K562 (cell line): ENCODE measurements around the gene CHCHD1. TPM values are rescaled to one million over a fixed set of nuclear protein-coding genes. Genes with fewer than 3 reads are reported as not detected.
A peak's percentile ranks its signal among the peaks of the same experiment; 100 is the strongest.

Source experiments
- BRD9 ChIP-seq: fragments of 450-650 bp; IDR thresholded peaks from 2 replicates; pipeline ENCODE4 v1.6.1; 2018; ENCODE audit warnings: low read depth; ENCODE audit not compliant: partially characterized antibody
- DPF2 ChIP-seq: fragments of 450-650 bp; IDR thresholded peaks from 2 replicates; pipeline ENCODE4 v1.6.1; 2016
- EZH2 ChIP-seq: IDR thresholded peaks from 2 replicates; pipeline ENCODE4 v1.6.1; 2012; ENCODE audit warnings: low read depth, mild to moderate bottlenecking, inconsistent platforms, low read length, borderline replicate concordance
- FOSL1 ChIP-seq: fragments of 200-800 bp; sonication (Bioruptor generic); conservative IDR thresholded peaks from 2 replicates; pipeline ENCODE4 v1.6.1; 2016; ENCODE audit warnings: missing genetic modification characterization, missing compliant biosample characterization
- GTF2A2 ChIP-seq: IDR thresholded peaks from 2 replicates; pipeline ENCODE4 v1.6.1; 2016; ENCODE audit warnings: mild to moderate bottlenecking, missing genetic modification characterization, missing compliant biosample characterization
- GTF2F1 ChIP-seq: IDR thresholded peaks from 2 replicates; pipeline ENCODE4 v1.6.1; 2011; ENCODE audit warnings: low read depth, low read length, improper control_type of control experiment
- HDGF ChIP-seq: fragments of 450-650 bp; IDR thresholded peaks from 2 replicates; pipeline ENCODE4 v1.6.1; 2016
- ILK ChIP-seq: fragments of 450-650 bp; IDR thresholded peaks from 2 replicates; pipeline ENCODE4 v1.6.1; 2016; ENCODE audit warnings: missing genetic modification characterization, low read depth, mild to moderate bottlenecking, missing compliant biosample characterization, moderate library complexity, borderline replicate concordance
- JUNB ChIP-seq: fragments of 450-650 bp; formaldehyde crosslinking; conservative IDR thresholded peaks from 2 replicates; pipeline ENCODE4 v1.4.0; 2020; ENCODE audit warnings: mild to moderate bottlenecking
- MYC ChIP-seq, 2 experiments: fragments of 250-450 bp in 1 of 2; sonication (Bioruptor Pico) in 1 of 2; IDR thresholded peaks; 2 replicates each; pipeline versions ENCODE4 v1.5.1 to v1.6.1; 2012 to 2021; ENCODE audit warnings: low read depth in 2 of 2, borderline replicate concordance in 1 of 2, improper control_type of control experiment in 1 of 2, low read length in 1 of 2, mild to moderate bottlenecking in 1 of 2, moderate library complexity in 1 of 2
- NCOA2 ChIP-seq, 2 experiments: fragments of 450-650 bp; IDR thresholded peaks; 2 replicates each; pipeline ENCODE4 v1.6.1; 2018; ENCODE audit warnings: mild to moderate bottlenecking in 2 of 2, moderate library complexity in 1 of 2; ENCODE audit not compliant: partially characterized antibody in 2 of 2
- NFE2 ChIP-seq: IDR thresholded peaks from 2 replicates; pipeline ENCODE4 v1.6.1; 2014; ENCODE audit warnings: antibody characterized with exemption, low read depth
- RFX5 ChIP-seq: IDR thresholded peaks from 2 replicates; pipeline ENCODE4 v1.6.1; 2011; ENCODE audit warnings: low read depth, mild to moderate bottlenecking, improper control_type of control experiment, low read length
- SNIP1 ChIP-seq: fragments of 450-650 bp; IDR thresholded peaks from 2 replicates; pipeline ENCODE4 v1.7.1; 2017; ENCODE audit warnings: low read depth, mild to moderate bottlenecking
- SRSF1 ChIP-seq: fragments of 200-400 bp; formaldehyde crosslinking; IDR thresholded peaks from 2 replicates; pipeline ENCODE4 v1.6.1; 2017; ENCODE audit warnings: mild to moderate bottlenecking, low read depth, low read length, moderate library complexity
- TEAD2 ChIP-seq: fragments of 450-650 bp; IDR thresholded peaks from 2 replicates; pipeline ENCODE4 v1.6.1; 2016; ENCODE audit warnings: missing genetic modification characterization, control low read depth, missing compliant biosample characterization
- WHSC1 ChIP-seq: IDR thresholded peaks from one replicate; pipeline ENCODE4 v1.6.1; 2012; ENCODE audit warnings: low read length, control low read depth, inconsistent platforms
- ZFX ChIP-seq: sonication (generic); formaldehyde crosslinking; IDR thresholded peaks from 2 replicates; pipeline ENCODE4 v1.8.0; 2022; ENCODE audit warnings: mild to moderate bottlenecking, missing genetic modification reagents, moderate library complexity
- ZNF212 ChIP-seq: fragments of 450-650 bp; formaldehyde crosslinking; IDR thresholded peaks from 2 replicates; pipeline ENCODE4 v1.4.0; 2020; ENCODE audit warnings: mild to moderate bottlenecking
- polyA plus RNA-seq, 8 experiments: library from polyadenylated mRNA; depleted of rRNA in 4 of 8; stranded (reverse) in 5 of 8; unstranded in 3 of 8; fragments of >200 nt; fragmentation: Nextera tagmentation in 2 of 8; fragmentation: Illumina TruSeq in 1 of 8; extraction: Ambion mirVana in 2 of 8; extraction: Trizol in 1 of 8; gene quantifications; 2 replicates each; pipeline versions ENCODE4 v1.2.1 to v1.2.3, GENCODE V29; 2011 to 2014; ENCODE audit warnings: inconsistent platforms in 1 of 8, missing spikeins in 1 of 8
- total RNA-seq, 7 experiments: library from RNA; depleted of rRNA in 6 of 7; stranded (reverse); fragments of >200 nt in 6 of 7; fragmentation: Illumina TruSeq in 2 of 7; extraction: Trizol in 2 of 7; gene quantifications; 2 replicates each; pipeline versions ENCODE4 v1.2.1 to v1.2.3, GENCODE V29; 2011 to 2021; ENCODE audit warnings: low replicate concordance in 1 of 7
- TF ChIP-seq, protein P1 (sequence below): fragments of 450-650 bp; IDR thresholded peaks from one replicate; pipeline ENCODE4 v1.6.1; 2018; ENCODE audit warnings: mild to moderate bottlenecking, moderate library complexity; ENCODE audit not compliant: partially characterized antibody
- TF ChIP-seq, protein P2 (sequence below): fragments of 250-450 bp; sonication (Bioruptor Pico); IDR thresholded peaks from 2 replicates; pipeline ENCODE4 v1.4.0; 2020
- TF ChIP-seq, protein P3 (sequence below): fragments of 250-450 bp; sonication (Bioruptor Pico); IDR thresholded peaks from 2 replicates; pipeline ENCODE4 v1.5.0; 2021
- TF ChIP-seq, protein P4 (sequence below): fragments of 250-450 bp; sonication (Bioruptor Pico); IDR thresholded peaks from 2 replicates; pipeline ENCODE4 v1.5.0; 2021; ENCODE audit warnings: mild to moderate bottlenecking, moderate library complexity

The CHCHD1 gene
- total and polyA plus RNA-seq, 9 of the 15 experiments (the other 6 are each of a cell fraction or from before 2014, with no cell fraction given): 52.9 to 126 (median 83.4) TPM

DNA sequence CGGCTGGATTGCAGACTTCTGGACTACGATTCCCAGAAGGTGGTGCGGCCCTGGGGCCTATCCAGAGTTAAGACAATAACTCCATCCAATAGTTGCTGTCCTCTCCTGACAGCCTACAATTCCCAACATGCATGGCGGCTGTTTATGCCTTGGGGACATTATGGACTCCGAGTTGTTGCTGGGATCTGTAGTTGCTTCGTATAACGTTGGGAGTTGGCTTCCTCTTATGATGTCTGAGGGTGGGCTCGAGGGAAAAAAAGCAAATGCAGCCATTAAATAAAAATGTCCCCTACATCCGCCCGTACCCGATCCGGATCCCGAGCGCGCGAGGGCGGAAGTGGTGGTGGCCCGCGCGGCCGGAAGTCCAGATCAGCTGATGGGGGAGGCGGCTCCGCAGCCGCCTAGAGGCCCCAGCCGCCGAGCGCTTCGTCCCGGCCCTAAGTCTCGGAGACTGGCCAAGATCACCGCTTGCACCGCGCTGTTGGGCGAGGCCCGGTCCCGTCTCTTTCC, 3.4 kb downstream of the CHCHD1 start, which contains the start of gene ZSWIM8 (continued):
- peak; percentile 86 for TF ChIP-seq MYC (IDR thresholded peaks at IDR 0.05; ENCODE audit: low read depth, low read length)
- TF ChIP-seq MYC (CRISPR knock-in tag; IDR thresholded peaks at IDR 0.05; ENCODE audit: borderline replicate concordance, low read depth): no peak
- TF ChIP-seq, protein P1, sequence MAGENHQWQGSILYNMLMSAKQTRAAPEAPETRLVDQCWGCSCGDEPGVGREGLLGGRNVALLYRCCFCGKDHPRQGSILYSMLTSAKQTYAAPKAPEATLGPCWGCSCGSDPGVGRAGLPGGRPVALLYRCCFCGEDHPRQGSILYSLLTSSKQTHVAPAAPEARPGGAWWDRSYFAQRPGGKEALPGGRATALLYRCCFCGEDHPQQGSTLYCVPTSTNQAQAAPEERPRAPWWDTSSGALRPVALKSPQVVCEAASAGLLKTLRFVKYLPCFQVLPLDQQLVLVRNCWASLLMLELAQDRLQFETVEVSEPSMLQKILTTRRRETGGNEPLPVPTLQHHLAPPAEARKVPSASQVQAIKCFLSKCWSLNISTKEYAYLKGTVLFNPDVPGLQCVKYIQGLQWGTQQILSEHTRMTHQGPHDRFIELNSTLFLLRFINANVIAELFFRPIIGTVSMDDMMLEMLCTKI: no peak
- peak; percentile 77 for TF ChIP-seq ZFX (CRISPR knock-in tag)
- TF ChIP-seq BRD9: no peak
- TF ChIP-seq, protein P2, sequence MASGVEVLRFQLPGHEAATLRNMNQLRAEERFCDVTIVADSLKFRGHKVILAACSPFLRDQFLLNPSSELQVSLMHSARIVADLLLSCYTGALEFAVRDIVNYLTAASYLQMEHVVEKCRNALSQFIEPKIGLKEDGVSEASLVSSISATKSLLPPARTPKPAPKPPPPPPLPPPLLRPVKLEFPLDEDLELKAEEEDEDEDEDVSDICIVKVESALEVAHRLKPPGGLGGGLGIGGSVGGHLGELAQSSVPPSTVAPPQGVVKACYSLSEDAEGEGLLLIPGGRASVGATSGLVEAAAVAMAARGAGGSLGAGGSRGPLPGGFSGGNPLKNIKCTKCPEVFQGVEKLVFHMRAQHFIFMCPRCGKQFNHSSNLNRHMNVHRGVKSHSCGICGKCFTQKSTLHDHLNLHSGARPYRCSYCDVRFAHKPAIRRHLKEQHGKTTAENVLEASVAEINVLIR (CRISPR knock-in tag): no peak
- peak; percentile 43; the same call in 1 of the 2 replicates for TF ChIP-seq FOSL1 (tag)
- TF ChIP-seq EZH2: no peak
- no peak for TF ChIP-seq SNIP1
- TF ChIP-seq DPF2: peak; percentile 42; the same call in 1 of the 2 replicates
- no peak for TF ChIP-seq GTF2F1
- no peak for TF ChIP-seq GTF2A2 (tag)
- no peak for TF ChIP-seq NCOA2 (IDR thresholded peaks at IDR 0.05; ENCODE audit: partially characterized antibody in 2 of 2)
- TF ChIP-seq SRSF1: no peak
- TF ChIP-seq, protein P3, sequence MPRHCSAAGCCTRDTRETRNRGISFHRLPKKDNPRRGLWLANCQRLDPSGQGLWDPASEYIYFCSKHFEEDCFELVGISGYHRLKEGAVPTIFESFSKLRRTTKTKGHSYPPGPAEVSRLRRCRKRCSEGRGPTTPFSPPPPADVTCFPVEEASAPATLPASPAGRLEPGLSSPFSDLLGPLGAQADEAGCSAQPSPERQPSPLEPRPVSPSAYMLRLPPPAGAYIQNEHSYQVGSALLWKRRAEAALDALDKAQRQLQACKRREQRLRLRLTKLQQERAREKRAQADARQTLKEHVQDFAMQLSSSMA (CRISPR knock-in tag): no peak
- TF ChIP-seq JUNB (CRISPR knock-in tag): no peak
- TF ChIP-seq, protein P4, sequence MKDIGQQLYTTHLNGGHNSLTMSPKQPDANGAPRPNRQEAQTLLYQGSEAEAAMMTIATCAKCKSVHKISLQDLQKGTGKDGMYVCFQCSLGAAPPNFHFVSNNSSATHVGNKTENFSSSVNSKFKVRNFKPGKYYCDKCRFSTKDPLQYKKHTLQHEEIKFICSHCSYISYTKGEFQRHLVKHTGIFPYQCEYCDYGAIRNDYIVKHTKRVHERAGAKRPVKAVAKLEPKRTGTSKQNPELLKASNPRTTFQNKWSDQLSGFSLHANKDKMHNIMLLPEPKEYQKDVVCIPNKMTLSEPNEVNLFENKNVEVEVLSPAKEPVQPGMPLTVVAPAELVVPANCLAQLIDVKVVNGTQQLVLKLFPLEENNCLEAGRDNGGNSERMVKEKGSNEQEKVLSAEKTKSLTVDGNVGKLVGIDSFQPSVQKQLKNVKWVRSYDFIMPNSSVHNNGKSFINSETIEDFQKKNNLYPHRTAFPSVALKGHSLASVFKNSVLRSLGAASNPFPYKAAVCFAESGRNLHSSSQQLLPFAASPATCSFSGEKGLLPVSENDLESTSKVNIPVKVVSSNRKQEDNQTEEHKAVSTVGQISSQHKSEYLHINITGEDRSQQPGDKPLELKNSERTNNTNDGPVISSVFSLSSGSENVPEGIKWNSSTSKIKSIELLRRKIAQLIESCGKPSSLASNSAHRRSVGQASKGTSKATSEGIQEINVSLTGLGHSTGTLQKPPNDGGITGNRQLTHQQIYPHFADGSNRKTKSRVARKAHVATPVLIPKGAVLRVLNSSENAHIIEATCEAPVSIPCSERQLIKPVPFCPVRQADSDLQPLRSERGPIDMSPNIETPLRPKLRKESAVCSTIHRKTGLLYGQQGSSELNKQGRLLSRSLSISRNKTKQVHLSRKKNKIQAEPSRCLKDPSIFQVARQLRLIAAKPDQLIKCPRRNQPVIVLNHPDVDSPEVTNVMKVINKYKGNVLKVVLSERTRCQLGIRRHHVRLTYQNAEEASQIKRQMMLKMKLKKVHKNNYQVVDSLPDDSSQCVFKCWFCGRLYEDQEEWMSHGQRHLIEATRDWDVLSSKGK (CRISPR knock-in tag): no peak
- TF ChIP-seq RFX5: no peak
- no peak for TF ChIP-seq TEAD2 (tag)
- TF ChIP-seq HDGF: no peak
- no peak for TF ChIP-seq NFE2
- TF ChIP-seq WHSC1: no peak
- TF ChIP-seq ZNF212 (CRISPR knock-in tag): no peak; the same call in 1 of the 2 replicates
- no peak for TF ChIP-seq ILK (tag)
